GM21737 (cell line): ENCODE data around the gene SLC4A1AP.

Source experiments
- ATAC-seq: cut with Tn5 transposase; IDR thresholded peaks from one replicate; pipeline ENCODE4 v1.9.1; 2021; ENCODE audit warnings: mild to moderate bottlenecking, moderate library complexity; ENCODE audit not compliant: unreplicated experiment

The SLC4A1AP gene

GRCh38 chr2:27739058-27739373 is 75.3 kb downstream of the SLC4A1AP start:
- no peak for ATAC-seq

- no peak for ATAC-seq
These were observed 78.0 kb downstream of the SLC4A1AP start for GRCh38 chr2:27741673-27742072.

DNA sequence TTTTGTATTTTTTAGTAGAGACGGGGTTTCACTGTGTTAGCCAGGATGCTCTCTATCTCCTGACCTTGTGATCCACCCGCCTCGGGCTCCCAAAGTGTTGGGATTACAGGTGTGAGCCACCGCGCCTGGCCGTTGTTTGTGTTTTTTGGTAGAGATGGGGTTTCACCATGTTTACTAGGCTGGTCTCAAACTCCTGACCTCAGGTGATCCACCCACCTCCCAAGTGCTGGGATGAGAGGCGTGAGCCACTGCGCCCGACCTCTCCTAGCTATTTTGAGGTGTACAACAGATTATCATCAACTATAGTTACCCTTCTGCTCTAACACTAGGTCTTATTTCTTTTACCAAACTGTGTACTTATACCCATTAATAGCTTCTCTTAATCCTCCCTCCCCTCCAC is 78.9 kb downstream of the SLC4A1AP start:
- ATAC-seq: no peak
